AG10803 (cell line): Measurements from ENCODE around the gene MFAP4.

Experiments used
- DNase-seq: peaks from one replicate; pipeline ENCODE4 v3.0.0; 2010; ENCODE audit warnings: low read depth
- H3K4me3 ChIP-seq: 2 replicates; pipeline ENCODE4 v1.5.1; 2011; ENCODE audit warnings: mild to moderate bottlenecking, low read length, control low read depth
- CTCF ChIP-seq: conservative IDR thresholded peaks from 2 replicates; pipeline ENCODE4 v1.5.1; 2011; ENCODE audit warnings: mild to moderate bottlenecking, low read length, control low read depth, inconsistent platforms

The MFAP4 gene

DNA sequence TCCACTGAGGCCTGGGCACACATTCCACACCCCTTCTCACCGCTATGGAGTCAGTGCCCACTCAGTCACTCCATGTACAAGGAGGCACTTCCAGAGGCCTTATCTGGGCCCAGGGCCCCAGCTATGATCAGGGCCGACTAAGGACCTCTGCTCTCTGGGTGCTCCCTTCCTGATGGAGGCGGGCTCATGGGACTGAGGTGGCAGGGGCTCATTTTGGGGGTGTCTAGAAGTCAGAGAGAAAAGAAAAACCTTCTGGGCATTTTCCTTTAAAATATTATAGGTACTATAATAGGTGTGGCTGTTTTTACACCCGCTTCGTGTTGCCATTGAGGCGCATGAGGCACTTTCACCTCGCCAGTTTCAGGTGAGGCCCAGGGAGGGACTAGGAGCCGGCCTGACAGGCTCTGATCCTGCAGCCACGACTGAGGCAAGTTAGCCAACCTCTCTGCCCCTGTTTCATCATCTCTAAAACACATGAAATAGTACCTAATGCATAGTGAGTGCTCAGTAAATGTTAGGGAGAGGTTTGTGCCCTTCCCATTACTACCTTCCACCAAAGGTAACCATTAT lies 38.8 kb downstream of the MFAP4 start:
- no peak overlapping the region for H3K4me3 ChIP-seq
- no peak for TF ChIP-seq CTCF
- no peak for DNase-seq

- DNase-seq: no peak
- no peak overlapping the region for H3K4me3 ChIP-seq
- TF ChIP-seq CTCF: no peak
Measured at GRCh38 chr17:19347323-19348080, 39.5 kb downstream of the MFAP4 start.

GRCh38 chr17:19346351-19347255 lies 40.4 kb downstream of the MFAP4 start:
- TF ChIP-seq CTCF: no peak
- DNase-seq: peak; percentile 88
- no peak overlapping the region for H3K4me3 ChIP-seq

- no peak for DNase-seq
- no peak for TF ChIP-seq CTCF
- H3K4me3 ChIP-seq: no peak overlapping the region
Measured at GRCh38 chr17:19345486-19346350, 41.3 kb downstream of the MFAP4 start.

- no peak overlapping the region for H3K4me3 ChIP-seq
- DNase-seq: no peak
- no peak for TF ChIP-seq CTCF
Measured at GRCh38 chr17:19345067-19345460, 41.9 kb downstream of the MFAP4 start.

DNA sequence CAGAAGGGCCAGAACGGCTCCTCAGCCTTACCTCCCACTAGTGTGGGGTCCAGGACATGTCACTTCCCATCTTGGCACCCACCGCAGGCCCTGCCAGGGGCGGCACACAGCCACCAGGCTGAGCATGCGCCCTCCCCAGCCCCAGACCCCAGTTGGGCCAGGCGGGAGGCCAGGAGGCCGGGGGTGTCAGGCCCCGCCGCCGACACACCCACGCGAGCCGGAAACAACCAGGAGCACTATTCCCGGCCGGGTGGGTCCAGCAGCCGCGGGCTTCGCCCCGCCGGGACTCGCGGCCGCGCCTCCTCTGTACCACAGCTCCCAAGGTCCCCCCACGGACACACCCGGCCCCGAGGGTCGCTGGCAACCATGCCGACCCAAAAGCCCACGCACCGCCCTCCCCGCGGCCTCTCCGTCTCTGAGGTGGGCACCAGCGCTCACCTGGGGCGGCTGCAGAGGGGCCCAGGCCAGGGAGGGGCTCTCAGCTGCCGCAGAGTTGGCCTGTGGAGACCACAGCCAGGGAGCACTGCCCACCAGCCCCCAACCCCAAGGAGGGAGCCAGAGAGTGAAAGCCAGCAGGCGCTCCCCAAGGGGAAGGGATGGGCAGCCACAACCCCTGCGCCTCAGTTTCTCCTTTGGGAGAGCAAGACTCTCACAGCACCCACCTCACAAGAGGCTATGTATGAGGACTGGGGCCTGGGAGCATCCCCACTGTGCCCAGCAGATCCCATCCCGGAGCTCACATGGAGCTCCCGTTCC lies 42.5 kb downstream of the MFAP4 start:
- no peak overlapping the region for H3K4me3 ChIP-seq
- TF ChIP-seq CTCF: no peak
- DNase-seq: no peak
